GM21528 (cell line): Measurements from ENCODE around the gene FCGR3A.
"Not testable (repeated sequence)": the region's sequence is repeated elsewhere in the genome, so short reads cannot be mapped to it uniquely, and the experiment has no call there.

Experiments
- ATAC-seq: cut with Tn5 transposase; IDR thresholded peaks from one replicate; pipeline ENCODE4 v1.9.1; 2021; ENCODE audit warnings: mild to moderate bottlenecking, moderate library complexity; ENCODE audit not compliant: unreplicated experiment, low FRiP score

The FCGR3A gene

GRCh38 chr1:161557506-161558450 is 8.2 kb upstream of the FCGR3A start:
- not testable (repeated sequence) for ATAC-seq

GRCh38 chr1:161556990-161557389 is 7.4 kb upstream of the FCGR3A start:
- not testable (repeated sequence) for ATAC-seq

DNA sequence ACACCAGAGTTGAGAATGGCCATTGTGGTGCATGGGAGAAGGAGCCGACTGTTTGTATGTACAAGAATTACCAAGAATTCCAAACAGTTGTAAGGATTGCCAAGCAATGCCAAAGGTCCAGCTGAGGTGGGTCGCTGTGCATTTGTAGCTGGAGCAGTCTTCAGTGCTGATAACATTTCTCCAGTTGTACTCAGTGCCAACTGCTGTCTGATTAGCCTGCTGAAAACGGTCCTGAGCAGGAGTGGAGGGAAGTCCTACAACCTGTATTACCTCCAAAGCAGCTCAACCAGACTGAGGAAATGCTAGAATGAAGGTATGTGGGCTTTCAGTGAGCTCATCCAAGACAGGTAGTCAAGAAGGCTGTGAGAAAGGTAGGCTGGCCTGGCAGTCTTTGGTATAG is 6.5 kb upstream of the FCGR3A start:
- not testable (repeated sequence) for ATAC-seq

- not testable (repeated sequence) for ATAC-seq
Measured at GRCh38 chr1:161554815-161555417, 5.3 kb upstream of the FCGR3A start.

DNA sequence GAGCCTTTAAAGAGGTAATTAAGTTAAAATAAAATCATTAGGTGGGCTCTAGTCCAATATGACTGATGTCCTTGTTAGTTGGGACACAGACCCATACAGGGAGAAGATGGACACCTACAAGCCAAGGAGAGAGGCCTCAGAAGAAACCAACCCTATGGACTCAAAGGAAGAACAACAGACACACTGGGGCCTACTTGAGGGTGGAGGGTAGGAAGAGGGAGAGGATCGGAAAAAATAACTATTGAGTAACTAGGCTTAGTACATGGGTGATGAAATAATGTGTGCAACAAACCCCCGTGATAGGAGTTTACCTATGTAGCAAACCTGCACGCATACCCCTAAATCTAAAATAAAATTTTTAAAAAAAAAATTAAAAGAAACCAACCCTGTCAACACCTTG is 4.7 kb upstream of the FCGR3A start:
- ATAC-seq: not testable (repeated sequence)

DNA sequence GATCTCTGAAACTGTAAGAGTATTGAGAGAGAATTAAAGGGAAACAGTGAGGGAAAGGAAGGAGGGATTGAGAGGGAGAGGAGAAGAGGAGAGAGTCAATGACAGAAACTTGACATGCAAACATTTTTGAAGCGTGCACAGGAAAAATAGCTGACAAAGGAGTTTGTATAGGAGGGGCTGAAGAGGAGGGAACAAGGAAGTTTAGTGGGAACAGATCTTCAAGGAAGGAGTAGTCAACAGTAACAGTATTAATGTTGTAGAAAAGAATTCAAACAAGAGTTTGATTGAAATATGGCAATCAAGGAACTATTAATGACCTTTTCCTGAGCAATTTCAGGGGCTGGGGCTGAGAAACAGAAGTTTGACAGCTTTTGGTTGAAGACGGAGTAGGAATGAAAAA is 4.0 kb upstream of the FCGR3A start:
- not testable (repeated sequence) for ATAC-seq

- not testable (repeated sequence) for ATAC-seq
Measured at GRCh38 chr1:161550942-161551341, 1.3 kb upstream of the FCGR3A start.

DNA sequence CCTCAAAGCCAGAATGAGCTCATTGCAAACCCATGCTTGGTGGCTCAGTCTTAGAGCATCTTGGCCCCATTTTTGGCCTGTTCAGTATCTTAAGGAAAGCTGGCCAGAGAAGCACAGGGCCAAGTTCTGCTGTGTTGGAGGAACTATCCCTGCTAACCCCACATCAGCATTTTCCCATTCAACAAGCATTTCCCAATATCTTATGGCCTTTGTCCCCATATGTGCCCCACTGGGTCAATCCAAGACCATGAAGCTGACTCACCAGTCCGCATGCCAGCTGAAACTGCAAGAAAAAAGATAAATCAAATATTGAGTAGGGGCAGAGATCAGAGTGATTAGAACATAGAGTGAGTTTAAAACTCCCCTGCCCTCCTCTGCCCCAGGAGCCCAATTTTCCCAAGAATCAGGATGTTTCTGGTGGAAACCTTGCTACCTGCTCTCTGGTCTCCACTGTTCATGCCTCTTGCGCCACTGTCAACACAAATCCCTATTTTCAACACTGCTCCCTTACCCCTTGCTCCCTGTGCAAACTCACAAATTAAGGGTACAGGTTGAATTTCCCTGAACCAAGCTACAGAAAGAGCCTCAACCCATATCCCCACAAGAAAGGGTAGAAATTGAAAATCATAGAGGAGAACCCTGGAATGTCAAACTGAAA is 740 bp downstream of the FCGR3A start:
- ATAC-seq: not testable (repeated sequence)

DNA sequence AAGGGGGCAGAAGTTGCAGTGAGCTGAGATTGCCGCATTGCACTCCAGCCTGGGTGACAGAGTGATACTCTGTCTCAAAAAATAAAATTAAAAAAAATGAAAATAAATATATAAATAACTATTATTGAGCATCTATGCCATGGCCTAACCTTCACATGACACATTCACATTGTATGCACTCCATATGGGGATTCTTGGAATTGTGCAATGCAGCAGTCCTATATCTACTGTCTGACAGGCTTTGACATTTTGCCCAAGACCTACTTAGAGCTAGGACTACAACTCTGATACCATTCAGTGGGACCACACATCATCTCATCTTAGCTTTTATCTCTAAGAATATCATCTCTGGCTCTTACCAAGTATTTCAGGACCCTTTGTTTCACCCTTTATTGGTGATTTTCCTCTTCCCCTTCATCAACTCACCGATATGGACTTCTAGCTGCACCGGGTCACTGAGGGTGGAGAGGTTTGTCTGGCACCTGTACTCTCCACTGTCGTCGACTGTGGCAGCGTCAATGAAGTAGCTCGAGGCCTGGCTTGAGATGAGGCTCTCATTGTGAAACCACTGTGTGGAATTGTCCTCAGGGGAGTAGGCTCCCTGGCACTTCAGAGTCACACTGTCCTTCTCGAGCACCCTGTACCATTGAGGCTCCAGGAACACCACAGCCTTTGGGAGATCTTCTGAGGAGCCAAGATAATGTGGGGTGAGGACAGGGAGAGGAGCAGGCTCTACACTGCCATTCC is 1.4 kb downstream of the FCGR3A start:
- ATAC-seq: not testable (repeated sequence)

- ATAC-seq: not testable (repeated sequence)
Measured at GRCh38 chr1:161545005-161545731, 4.5 kb downstream of the FCGR3A start.

GRCh38 chr1:161543125-161543524 is 6.5 kb downstream of the FCGR3A start:
- not testable (repeated sequence) for ATAC-seq

- ATAC-seq: peak; percentile 55
Measured at GRCh38 chr1:161542091-161542559, 7.5 kb downstream of the FCGR3A start.

GRCh38 chr1:161540570-161540960 is 9.1 kb downstream of the FCGR3A start:
- ATAC-seq: peak; percentile 27

GRCh38 chr1:161539731-161540569 is 9.7 kb downstream of the FCGR3A start:
- ATAC-seq: peak; percentile 59

DNA sequence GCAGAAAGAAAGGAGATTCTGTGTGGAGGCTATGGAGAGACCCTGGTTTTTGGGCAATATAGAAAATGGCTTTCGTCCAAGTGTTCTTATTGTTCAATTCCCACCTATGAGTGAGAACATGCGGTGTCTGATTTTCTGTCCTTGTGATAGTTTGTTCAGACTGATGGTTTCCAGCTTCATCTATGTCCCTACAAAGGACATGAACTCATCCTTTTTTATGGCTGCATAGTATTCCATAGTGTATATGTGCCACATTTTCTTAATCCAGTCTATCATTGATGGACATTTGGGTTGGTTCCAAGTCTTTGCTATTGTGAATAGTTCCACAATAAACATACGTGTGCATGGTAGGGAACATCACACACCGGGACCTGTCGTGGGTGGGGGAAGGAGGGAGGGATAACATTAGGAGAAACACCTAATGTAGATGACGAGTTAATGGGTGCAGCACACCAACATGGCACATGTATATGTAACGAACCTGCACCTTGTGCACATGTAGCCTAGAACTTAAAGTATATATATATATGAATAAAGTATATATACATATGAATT is 10.6 kb downstream of the FCGR3A start:
- ATAC-seq: not testable (repeated sequence)

DNA sequence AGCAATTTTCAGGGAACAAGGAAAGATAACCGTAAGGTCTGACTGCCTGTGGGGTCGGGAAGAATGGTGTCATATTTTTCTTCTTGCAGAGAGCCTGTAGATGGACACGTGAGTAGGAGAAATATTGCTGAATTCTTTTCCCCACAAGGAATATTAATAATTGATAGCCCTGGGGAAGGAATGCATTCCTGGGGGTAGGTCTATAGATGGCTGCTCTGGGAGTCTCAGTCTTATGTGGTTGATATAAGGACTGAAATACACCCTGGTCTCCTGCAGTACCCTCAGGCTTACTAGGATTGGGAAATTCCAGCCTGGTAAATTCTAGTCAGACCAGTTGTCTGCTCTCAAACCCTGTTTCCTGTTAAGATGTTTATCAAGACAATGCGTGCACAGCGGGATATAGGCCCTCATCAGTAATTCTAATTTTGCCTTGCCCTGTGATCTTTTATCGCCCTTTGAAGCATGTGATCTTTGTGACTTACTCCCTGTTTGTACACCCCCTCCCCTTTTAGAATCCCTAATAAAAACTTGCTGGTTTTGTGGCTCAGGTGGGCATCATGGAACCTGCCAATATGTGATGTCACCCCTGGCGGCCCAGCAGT is 12.4 kb downstream of the FCGR3A start:
- ATAC-seq: not testable (repeated sequence)

GRCh38 chr1:161532644-161533567 is 16.7 kb downstream of the FCGR3A start:
- ATAC-seq: not testable (repeated sequence)
